HepG2 (cell line): ENCODE data around the gene COLGALT1. TPM values are rescaled to one million over a fixed set of nuclear protein-coding genes. Genes with fewer than 3 reads are reported as not detected.

ENCODE experiments used
- GPBP1L1 ChIP-seq: sonication (generic); formaldehyde crosslinking; IDR thresholded peaks from 2 replicates; pipeline ENCODE4 v1.5.0; 2020; ENCODE audit warnings: mild to moderate bottlenecking, missing genetic modification reagents
- PHF21A ChIP-seq: sonication (generic); formaldehyde crosslinking; IDR thresholded peaks from 2 replicates; pipeline ENCODE4 v1.5.0; 2020; ENCODE audit warnings: mild to moderate bottlenecking, missing genetic modification reagents
- RBM39 ChIP-seq: fragments of 200-400 bp; formaldehyde crosslinking; IDR thresholded peaks from one replicate; pipeline ENCODE4 v1.6.1; 2018; ENCODE audit warnings: antibody characterized with exemption, mild to moderate bottlenecking, low read depth, low read length; ENCODE audit not compliant: poor library complexity, severe bottlenecking
- SMC3 ChIP-seq: IDR thresholded peaks from 2 replicates; pipeline ENCODE4 v1.6.1; 2011; ENCODE audit warnings: low read length, improper control_type of control experiment
- SYNCRIP ChIP-seq: fragments of 200-400 bp; formaldehyde crosslinking; IDR thresholded peaks from 2 replicates; pipeline ENCODE4 v1.6.1; 2018; ENCODE audit warnings: mild to moderate bottlenecking, low read depth, low read length; ENCODE audit not compliant: insufficient read depth
- ZKSCAN8 ChIP-seq: IDR thresholded peaks from 2 replicates; pipeline ENCODE4 v1.6.1; 2016; ENCODE audit warnings: borderline replicate concordance, missing genetic modification reagents, missing compliant biosample characterization
- ZNF296 ChIP-seq: sonication (generic); formaldehyde crosslinking; conservative IDR thresholded peaks from 2 replicates; pipeline ENCODE4 v1.5.0; 2020; ENCODE audit warnings: mild to moderate bottlenecking, missing genetic modification reagents
- ZNF350 ChIP-seq: sonication (generic); formaldehyde crosslinking; IDR thresholded peaks from 2 replicates; pipeline ENCODE4 v1.4.0; 2020; ENCODE audit warnings: mild to moderate bottlenecking, low read depth, missing genetic modification reagents, borderline replicate concordance
- ZNF724P ChIP-seq: sonication (generic); formaldehyde crosslinking; IDR thresholded peaks from 2 replicates; pipeline ENCODE4 v1.8.0; 2022; ENCODE audit warnings: missing genetic modification reagents, borderline replicate concordance
- polyA plus RNA-seq, 8 experiments: library from polyadenylated mRNA; depleted of rRNA in 3 of 8; stranded (reverse) in 7 of 8; unstranded in 1 of 8; fragments of >200 nt; fragmentation: Illumina TruSeq in 4 of 8; extraction: Trizol in 4 of 8; gene quantifications; 2 replicates each; pipeline versions ENCODE4 v1.2.1 to v1.2.3, GENCODE V29; 2011 to 2016; ENCODE audit warnings: low read depth in 4 of 8, missing spikeins in 1 of 8, mixed read lengths in 1 of 8; ENCODE audit not compliant: insufficient read depth in 1 of 8
- total RNA-seq, 5 experiments: library from RNA; depleted of rRNA; stranded (reverse); fragments of >200 nt; fragmentation: Illumina TruSeq; extraction: Trizol; gene quantifications; 2 replicates each; pipeline ENCODE4 v1.2.3, GENCODE V29; 2016; ENCODE audit warnings: low read depth in 1 of 5
- TF ChIP-seq, protein P1 (sequence below): sonication (generic); formaldehyde crosslinking; IDR thresholded peaks from 2 replicates; pipeline ENCODE4 v1.8.1; 2022; ENCODE audit warnings: low read depth, mild to moderate bottlenecking, missing genetic modification reagents
- TF ChIP-seq, protein P2 (sequence below): sonication (generic); formaldehyde crosslinking; conservative IDR thresholded peaks from 2 replicates; pipeline ENCODE4 v1.4.0; 2020; ENCODE audit warnings: missing genetic modification reagents
- TF ChIP-seq, protein P3 (sequence below): sonication (generic); formaldehyde crosslinking; conservative IDR thresholded peaks from 2 replicates; pipeline ENCODE4 v1.8.1; 2023; ENCODE audit warnings: missing genetic modification reagents
- TF ChIP-seq, protein P4 (sequence below): sonication (generic); formaldehyde crosslinking; IDR thresholded peaks from 2 replicates; pipeline ENCODE4 v1.5.1; 2020; ENCODE audit warnings: mild to moderate bottlenecking, missing genetic modification reagents, moderate library complexity
- TF ChIP-seq, protein P5 (sequence below): sonication (generic); formaldehyde crosslinking; IDR thresholded peaks from 2 replicates; pipeline ENCODE4 v1.5.1; 2020; ENCODE audit warnings: missing genetic modification reagents, mild to moderate bottlenecking, borderline replicate concordance

The COLGALT1 gene
- total and polyA plus RNA-seq, 2 of the 13 experiments (the other 11 are each of a cell fraction or from before 2014, with no cell fraction given): 58.0 to 211 TPM

- TF ChIP-seq, protein P1, sequence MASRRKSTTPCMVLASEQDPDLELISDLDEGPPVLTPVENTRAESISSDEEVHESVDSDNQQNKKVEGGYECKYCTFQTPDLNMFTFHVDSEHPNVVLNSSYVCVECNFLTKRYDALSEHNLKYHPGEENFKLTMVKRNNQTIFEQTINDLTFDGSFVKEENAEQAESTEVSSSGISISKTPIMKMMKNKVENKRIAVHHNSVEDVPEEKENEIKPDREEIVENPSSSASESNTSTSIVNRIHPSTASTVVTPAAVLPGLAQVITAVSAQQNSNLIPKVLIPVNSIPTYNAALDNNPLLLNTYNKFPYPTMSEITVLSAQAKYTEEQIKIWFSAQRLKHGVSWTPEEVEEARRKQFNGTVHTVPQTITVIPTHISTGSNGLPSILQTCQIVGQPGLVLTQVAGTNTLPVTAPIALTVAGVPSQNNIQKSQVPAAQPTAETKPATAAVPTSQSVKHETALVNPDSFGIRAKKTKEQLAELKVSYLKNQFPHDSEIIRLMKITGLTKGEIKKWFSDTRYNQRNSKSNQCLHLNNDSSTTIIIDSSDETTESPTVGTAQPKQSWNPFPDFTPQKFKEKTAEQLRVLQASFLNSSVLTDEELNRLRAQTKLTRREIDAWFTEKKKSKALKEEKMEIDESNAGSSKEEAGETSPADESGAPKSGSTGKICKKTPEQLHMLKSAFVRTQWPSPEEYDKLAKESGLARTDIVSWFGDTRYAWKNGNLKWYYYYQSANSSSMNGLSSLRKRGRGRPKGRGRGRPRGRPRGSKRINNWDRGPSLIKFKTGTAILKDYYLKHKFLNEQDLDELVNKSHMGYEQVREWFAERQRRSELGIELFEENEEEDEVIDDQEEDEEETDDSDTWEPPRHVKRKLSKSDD (CRISPR knock-in tag): no peak; the same call in 1 of the 2 replicates
- TF ChIP-seq, protein P2, sequence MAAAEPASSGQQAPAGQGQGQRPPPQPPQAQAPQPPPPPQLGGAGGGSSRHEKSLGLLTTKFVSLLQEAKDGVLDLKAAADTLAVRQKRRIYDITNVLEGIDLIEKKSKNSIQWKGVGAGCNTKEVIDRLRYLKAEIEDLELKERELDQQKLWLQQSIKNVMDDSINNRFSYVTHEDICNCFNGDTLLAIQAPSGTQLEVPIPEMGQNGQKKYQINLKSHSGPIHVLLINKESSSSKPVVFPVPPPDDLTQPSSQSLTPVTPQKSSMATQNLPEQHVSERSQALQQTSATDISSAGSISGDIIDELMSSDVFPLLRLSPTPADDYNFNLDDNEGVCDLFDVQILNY: 0 out of 2 replicates have a peak, but pooled peaks have one; percentile 8
- TF ChIP-seq SMC3 (no peak), ZKSCAN8 (CRISPR knock-in tag) (no peak), PHF21A (no peak), RBM39 (no peak), ZNF350 (0 out of 2 replicates have a peak, but pooled peaks have one; percentile 16), ZNF296 (no peak), SYNCRIP (no peak), GPBP1L1 (no peak), ZNF724P (CRISPR knock-in tag) (no peak)
- TF ChIP-seq, protein P3, sequence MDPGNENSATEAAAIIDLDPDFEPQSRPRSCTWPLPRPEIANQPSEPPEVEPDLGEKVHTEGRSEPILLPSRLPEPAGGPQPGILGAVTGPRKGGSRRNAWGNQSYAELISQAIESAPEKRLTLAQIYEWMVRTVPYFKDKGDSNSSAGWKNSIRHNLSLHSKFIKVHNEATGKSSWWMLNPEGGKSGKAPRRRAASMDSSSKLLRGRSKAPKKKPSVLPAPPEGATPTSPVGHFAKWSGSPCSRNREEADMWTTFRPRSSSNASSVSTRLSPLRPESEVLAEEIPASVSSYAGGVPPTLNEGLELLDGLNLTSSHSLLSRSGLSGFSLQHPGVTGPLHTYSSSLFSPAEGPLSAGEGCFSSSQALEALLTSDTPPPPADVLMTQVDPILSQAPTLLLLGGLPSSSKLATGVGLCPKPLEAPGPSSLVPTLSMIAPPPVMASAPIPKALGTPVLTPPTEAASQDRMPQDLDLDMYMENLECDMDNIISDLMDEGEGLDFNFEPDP (CRISPR knock-in tag): 0 out of 2 replicates have a peak, but pooled peaks have one; percentile 29
- TF ChIP-seq, protein P4, sequence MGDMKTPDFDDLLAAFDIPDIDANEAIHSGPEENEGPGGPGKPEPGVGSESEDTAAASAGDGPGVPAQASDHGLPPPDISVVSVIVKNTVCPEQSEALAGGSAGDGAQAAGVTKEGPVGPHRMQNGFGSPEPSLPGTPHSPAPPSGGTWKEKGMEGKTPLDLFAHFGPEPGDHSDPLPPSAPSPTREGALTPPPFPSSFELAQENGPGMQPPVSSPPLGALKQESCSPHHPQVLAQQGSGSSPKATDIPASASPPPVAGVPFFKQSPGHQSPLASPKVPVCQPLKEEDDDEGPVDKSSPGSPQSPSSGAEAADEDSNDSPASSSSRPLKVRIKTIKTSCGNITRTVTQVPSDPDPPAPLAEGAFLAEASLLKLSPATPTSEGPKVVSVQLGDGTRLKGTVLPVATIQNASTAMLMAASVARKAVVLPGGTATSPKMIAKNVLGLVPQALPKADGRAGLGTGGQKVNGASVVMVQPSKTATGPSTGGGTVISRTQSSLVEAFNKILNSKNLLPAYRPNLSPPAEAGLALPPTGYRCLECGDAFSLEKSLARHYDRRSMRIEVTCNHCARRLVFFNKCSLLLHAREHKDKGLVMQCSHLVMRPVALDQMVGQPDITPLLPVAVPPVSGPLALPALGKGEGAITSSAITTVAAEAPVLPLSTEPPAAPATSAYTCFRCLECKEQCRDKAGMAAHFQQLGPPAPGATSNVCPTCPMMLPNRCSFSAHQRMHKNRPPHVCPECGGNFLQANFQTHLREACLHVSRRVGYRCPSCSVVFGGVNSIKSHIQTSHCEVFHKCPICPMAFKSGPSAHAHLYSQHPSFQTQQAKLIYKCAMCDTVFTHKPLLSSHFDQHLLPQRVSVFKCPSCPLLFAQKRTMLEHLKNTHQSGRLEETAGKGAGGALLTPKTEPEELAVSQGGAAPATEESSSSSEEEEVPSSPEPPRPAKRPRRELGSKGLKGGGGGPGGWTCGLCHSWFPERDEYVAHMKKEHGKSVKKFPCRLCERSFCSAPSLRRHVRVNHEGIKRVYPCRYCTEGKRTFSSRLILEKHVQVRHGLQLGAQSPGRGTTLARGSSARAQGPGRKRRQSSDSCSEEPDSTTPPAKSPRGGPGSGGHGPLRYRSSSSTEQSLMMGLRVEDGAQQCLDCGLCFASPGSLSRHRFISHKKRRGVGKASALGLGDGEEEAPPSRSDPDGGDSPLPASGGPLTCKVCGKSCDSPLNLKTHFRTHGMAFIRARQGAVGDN (CRISPR knock-in tag): peak; percentile 71
- TF ChIP-seq, protein P5, sequence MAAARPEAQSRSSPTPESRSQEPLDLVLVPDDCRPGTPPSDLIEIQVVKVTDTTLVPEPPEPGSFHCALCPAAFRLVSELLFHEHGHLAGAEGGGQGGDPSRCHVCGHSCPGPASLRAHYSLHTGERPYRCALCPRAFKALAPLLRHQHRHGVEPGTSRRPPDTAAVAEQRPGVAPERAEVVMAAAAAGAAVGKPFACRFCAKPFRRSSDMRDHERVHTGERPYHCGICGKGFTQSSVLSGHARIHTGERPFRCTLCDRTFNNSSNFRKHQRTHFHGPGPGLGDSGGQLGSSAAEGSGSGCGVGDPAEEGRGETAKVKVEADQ (CRISPR knock-in tag): no peak
Observed at GRCh38 chr19:17555929-17556813, 722 bp downstream of the COLGALT1 start (continued).
